Measurements from ENCODE around the gene CDH12.

DNA sequence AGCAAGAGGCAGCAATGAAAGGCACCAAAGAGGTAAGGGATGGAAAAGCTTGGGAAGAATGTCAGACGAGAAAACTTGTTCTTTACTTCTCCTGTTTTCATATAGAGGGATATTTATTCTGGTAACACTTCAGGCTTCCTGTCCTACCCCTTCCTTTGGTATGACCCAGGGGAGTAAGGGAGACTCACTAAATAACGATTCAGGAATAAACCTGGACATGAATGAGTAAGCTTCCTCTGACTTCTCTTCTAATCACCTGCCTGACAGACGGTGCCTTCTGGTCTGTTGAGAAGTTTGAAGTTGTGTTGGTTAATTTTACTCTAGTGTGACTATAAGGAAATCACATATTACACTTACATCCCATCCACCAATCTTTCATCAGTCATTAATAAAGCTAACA lies 461.2 kb downstream of the CDH12 start:
- TF ChIP-seq, protein P1, sequence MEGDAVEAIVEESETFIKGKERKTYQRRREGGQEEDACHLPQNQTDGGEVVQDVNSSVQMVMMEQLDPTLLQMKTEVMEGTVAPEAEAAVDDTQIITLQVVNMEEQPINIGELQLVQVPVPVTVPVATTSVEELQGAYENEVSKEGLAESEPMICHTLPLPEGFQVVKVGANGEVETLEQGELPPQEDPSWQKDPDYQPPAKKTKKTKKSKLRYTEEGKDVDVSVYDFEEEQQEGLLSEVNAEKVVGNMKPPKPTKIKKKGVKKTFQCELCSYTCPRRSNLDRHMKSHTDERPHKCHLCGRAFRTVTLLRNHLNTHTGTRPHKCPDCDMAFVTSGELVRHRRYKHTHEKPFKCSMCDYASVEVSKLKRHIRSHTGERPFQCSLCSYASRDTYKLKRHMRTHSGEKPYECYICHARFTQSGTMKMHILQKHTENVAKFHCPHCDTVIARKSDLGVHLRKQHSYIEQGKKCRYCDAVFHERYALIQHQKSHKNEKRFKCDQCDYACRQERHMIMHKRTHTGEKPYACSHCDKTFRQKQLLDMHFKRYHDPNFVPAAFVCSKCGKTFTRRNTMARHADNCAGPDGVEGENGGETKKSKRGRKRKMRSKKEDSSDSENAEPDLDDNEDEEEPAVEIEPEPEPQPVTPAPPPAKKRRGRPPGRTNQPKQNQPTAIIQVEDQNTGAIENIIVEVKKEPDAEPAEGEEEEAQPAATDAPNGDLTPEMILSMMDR (IDR thresholded peaks at IDR 0.05): no peak
- TF ChIP-seq POLR2A (IDR thresholded peaks at IDR 0.05): no peak
- TF ChIP-seq POLR2AphosphoS5 (IDR thresholded peaks at IDR 0.05): no peak
